ENCODE data around the gene PDZRN4.

PDZRN4 gene

GRCh38 chr12:41327096-41327895, 139.2 kb downstream of the PDZRN4 start:
- TF ChIP-seq CTCF (conservative IDR thresholded peaks at IDR 0.05; ENCODE audit: low read depth, low read length) = no peak
- DNase-seq (ENCODE audit: low read depth) = no peak
- no peak overlapping the region for H3K4me3 ChIP-seq (ENCODE audit: low read length)

GRCh38 chr12:41333974-41334373, 145.9 kb downstream of the PDZRN4 start:
- DNase-seq (ENCODE audit: low read depth) = no peak
- H3K4me3 ChIP-seq (ENCODE audit: low read length) = no peak overlapping the region
- no peak for TF ChIP-seq CTCF (conservative IDR thresholded peaks at IDR 0.05; ENCODE audit: low read depth, low read length)

- no peak for DNase-seq (ENCODE audit: low read depth)
- no peak for TF ChIP-seq CTCF (conservative IDR thresholded peaks at IDR 0.05; ENCODE audit: low read depth, low read length)
- no peak overlapping the region for H3K4me3 ChIP-seq (ENCODE audit: low read length)
These were observed 146.3 kb downstream of the PDZRN4 start for GRCh38 chr12:41334390-41334789.

- no peak for DNase-seq (ENCODE audit: low read depth)
- no peak for TF ChIP-seq CTCF (conservative IDR thresholded peaks at IDR 0.05; ENCODE audit: low read depth, low read length)
These were observed 148.0 kb downstream of the PDZRN4 start for GRCh38 chr12:41336041-41336549.

GRCh38 chr12:41339784-41340183, 151.7 kb downstream of the PDZRN4 start:
- DNase-seq (ENCODE audit: low read depth) = no peak
- no peak for TF ChIP-seq CTCF (conservative IDR thresholded peaks at IDR 0.05; ENCODE audit: low read depth, low read length)
- no peak overlapping the region for H3K4me3 ChIP-seq (ENCODE audit: low read length)

More at GRCh38 chr12:41336041-41336549, 148.0 kb downstream of the PDZRN4 start:
- H3K4me3 ChIP-seq (ENCODE audit: low read length) = no peak overlapping the region

GRCh38 chr12:41344776-41345470, 156.8 kb downstream of the PDZRN4 start:
- TF ChIP-seq CTCF (conservative IDR thresholded peaks at IDR 0.05; ENCODE audit: low read depth, low read length) = no peak
- DNase-seq (ENCODE audit: low read depth) = no peak
- H3K4me3 ChIP-seq (ENCODE audit: low read length) = no peak overlapping the region

All from retinal pigment epithelial cell (primary cell).